CMK (cell line): ENCODE measurements around the gene TRIM44.
"Not testable (repeated sequence)": the region's sequence is repeated elsewhere in the genome, so short reads cannot be mapped to it uniquely, and the experiment has no call there.

Experiments used
- DNase-seq: peaks from one replicate; pipeline ENCODE4 v3.0.0-alpha.2; 2010; ENCODE audit warnings: low read depth

The TRIM44 gene

GRCh38 chr11:35815556-35816315 lies 153.2 kb downstream of the TRIM44 start:
- no peak for DNase-seq

GRCh38 chr11:35820614-35821013 lies 158.0 kb downstream of the TRIM44 start:
- no peak for DNase-seq

GRCh38 chr11:35822815-35823495 lies 160.4 kb downstream of the TRIM44 start:
- no peak for DNase-seq

GRCh38 chr11:35823742-35824298 lies 161.2 kb downstream of the TRIM44 start:
- no peak for DNase-seq

GRCh38 chr11:35825386-35825785 lies 162.8 kb downstream of the TRIM44 start:
- DNase-seq, result no peak

GRCh38 chr11:35826006-35826405 lies 163.4 kb downstream of the TRIM44 start:
- no peak for DNase-seq

GRCh38 chr11:35826949-35827348 lies 164.4 kb downstream of the TRIM44 start:
- no peak for DNase-seq

GRCh38 chr11:35836205-35836604 lies 173.6 kb downstream of the TRIM44 start:
- no peak for DNase-seq

- no peak for DNase-seq
Observed at GRCh38 chr11:35838071-35838470, 175.5 kb downstream of the TRIM44 start.

GRCh38 chr11:35838697-35839367 lies 176.3 kb downstream of the TRIM44 start:
- not testable (repeated sequence) for DNase-seq

GRCh38 chr11:35839368-35840161 lies 177.0 kb downstream of the TRIM44 start:
- no peak for DNase-seq

- DNase-seq, result no peak
Observed at GRCh38 chr11:35841733-35842132, 179.2 kb downstream of the TRIM44 start.

- DNase-seq, result no peak
Observed at GRCh38 chr11:35842958-35843357, 180.4 kb downstream of the TRIM44 start.

- no peak for DNase-seq
Observed at GRCh38 chr11:35844579-35844978, 182.0 kb downstream of the TRIM44 start.

GRCh38 chr11:35845860-35846259 lies 183.3 kb downstream of the TRIM44 start:
- no peak for DNase-seq

- no peak for DNase-seq
Observed at GRCh38 chr11:35846874-35847273, 184.3 kb downstream of the TRIM44 start.

GRCh38 chr11:35847473-35847872 lies 184.9 kb downstream of the TRIM44 start:
- DNase-seq, result no peak

GRCh38 chr11:35848616-35849015 lies 186.0 kb downstream of the TRIM44 start:
- no peak for DNase-seq

GRCh38 chr11:35850191-35850590 lies 187.6 kb downstream of the TRIM44 start:
- DNase-seq, result no peak

- no peak for DNase-seq
Observed at GRCh38 chr11:35851342-35851741, 188.8 kb downstream of the TRIM44 start.

GRCh38 chr11:35852056-35852455 lies 189.5 kb downstream of the TRIM44 start:
- no peak for DNase-seq

- no peak for DNase-seq
Observed at GRCh38 chr11:35853971-35854370, 191.4 kb downstream of the TRIM44 start.
